Measurements from ENCODE around the gene CEACAM18.

DNA sequence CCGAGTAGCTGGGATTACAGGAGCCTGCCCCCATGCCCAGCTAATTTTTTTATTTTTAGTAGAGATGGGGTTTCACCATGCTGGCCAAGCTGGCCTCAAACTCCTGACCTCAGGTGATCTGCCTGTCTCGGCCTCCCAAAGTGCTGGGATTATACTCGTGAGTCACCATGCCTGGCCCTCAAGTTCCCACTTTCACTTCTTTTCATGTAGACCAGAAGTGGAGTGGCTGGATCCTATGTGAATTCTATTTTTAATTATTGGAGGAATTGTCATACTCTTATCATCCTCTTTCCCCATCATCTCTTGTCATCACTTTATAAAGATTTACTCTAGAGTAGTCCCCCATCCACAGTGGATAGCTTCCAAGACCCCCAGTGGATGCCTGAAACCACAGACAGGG lies 48.1 kb upstream of the CEACAM18 start:
- TF ChIP-seq, protein P1, sequence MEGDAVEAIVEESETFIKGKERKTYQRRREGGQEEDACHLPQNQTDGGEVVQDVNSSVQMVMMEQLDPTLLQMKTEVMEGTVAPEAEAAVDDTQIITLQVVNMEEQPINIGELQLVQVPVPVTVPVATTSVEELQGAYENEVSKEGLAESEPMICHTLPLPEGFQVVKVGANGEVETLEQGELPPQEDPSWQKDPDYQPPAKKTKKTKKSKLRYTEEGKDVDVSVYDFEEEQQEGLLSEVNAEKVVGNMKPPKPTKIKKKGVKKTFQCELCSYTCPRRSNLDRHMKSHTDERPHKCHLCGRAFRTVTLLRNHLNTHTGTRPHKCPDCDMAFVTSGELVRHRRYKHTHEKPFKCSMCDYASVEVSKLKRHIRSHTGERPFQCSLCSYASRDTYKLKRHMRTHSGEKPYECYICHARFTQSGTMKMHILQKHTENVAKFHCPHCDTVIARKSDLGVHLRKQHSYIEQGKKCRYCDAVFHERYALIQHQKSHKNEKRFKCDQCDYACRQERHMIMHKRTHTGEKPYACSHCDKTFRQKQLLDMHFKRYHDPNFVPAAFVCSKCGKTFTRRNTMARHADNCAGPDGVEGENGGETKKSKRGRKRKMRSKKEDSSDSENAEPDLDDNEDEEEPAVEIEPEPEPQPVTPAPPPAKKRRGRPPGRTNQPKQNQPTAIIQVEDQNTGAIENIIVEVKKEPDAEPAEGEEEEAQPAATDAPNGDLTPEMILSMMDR (IDR thresholded peaks at IDR 0.05): no peak
- TF ChIP-seq ZFX (IDR thresholded peaks at IDR 0.05; ENCODE audit: borderline replicate concordance): no peak

Data from 22Rv1 (cell line).